Fibroblast of upper back skin (primary cell): ENCODE measurements around the gene KRT17.
"Not testable (repeated sequence)": the region's sequence is repeated elsewhere in the genome, so short reads cannot be mapped to it uniquely, and the experiment has no call there.

Experiments
- DNase-seq: peaks from one replicate; pipeline ENCODE4 v3.0.0-alpha.2; 2013

The KRT17 gene

GRCh38 chr17:41619036-41619926 is 5.1 kb downstream of the KRT17 start:
- DNase-seq = no peak

- DNase-seq = no peak
Observed at GRCh38 chr17:41618341-41619035, 5.9 kb downstream of the KRT17 start.

- DNase-seq = no peak
Observed at GRCh38 chr17:41617698-41618097, 6.7 kb downstream of the KRT17 start.

- DNase-seq = no peak
Observed at GRCh38 chr17:41617136-41617535, 7.2 kb downstream of the KRT17 start.

DNA sequence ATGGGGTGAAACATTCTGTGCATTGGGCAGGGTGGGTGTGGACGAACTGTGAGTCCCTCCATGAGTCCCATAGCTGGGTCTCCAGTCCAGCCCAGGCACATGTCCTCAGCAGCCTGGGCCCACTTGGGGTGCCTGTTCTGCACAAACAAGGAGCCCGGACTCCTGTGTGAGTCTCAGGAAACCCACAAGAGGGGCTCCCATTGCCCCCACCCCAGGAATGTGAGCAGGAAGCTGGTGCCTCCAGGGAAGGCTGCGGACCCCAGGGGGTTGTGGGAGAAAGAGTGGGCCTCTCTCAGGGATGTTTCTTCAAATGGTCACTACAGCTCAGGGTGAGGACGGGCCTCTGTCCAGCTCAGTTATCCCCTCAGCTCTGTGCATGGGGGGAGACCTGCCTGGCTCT is 7.9 kb downstream of the KRT17 start:
- not testable (repeated sequence) for DNase-seq

DNA sequence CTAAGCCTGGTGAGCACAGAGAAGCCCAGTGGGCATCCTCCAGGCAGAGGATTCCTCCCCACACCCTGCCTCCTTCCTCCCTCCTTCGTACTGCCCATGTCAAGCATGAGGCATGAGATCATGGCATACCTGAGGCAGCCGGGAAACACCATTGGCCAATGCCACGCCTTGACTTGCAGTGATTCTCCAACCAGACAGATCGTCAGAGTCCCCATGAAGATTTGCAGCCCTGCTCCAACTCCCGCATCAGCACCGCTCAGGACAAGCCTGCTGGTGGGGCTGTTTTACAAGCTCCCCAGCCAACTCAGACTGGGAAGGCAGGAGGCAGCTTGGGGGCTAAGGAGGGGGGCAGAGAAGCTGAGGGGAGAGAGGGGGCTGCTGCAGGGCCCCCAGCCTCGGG is 8.9 kb downstream of the KRT17 start:
- DNase-seq = no peak

DNA sequence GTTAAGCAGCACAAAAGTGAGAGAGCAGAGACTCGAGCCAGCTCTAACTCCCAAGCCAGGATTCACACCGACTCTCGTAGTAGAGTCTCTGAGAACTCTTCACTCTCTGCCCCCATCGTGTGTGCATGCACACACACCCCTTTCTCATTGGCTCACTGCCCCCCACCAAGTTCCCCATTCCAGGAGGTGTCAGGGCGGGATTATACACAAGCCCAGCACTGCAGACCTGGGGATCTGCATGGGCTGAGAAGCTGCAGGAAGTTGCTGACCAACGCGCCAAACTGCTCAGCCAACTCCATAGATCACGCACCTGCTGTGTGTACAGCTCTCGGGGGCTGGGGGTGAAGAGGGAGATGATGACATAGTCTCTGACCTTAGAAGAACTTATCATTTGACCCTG is 9.6 kb downstream of the KRT17 start:
- not testable (repeated sequence) for DNase-seq

- DNase-seq = no peak
Observed at GRCh38 chr17:41614098-41614497, 10.3 kb downstream of the KRT17 start.

GRCh38 chr17:41613277-41614082 is 10.9 kb downstream of the KRT17 start:
- DNase-seq = no peak

- not testable (repeated sequence) for DNase-seq
Observed at GRCh38 chr17:41612376-41613160, 11.8 kb downstream of the KRT17 start, which contains the start of gene KRT16. Gene KRT16, minus strand, starts transcription at chr17:41612767. Its CDS starts 79 bp downstream, at chr17:41612688.

- no peak for DNase-seq
Observed at GRCh38 chr17:41610965-41611640, 13.3 kb downstream of the KRT17 start.

DNA sequence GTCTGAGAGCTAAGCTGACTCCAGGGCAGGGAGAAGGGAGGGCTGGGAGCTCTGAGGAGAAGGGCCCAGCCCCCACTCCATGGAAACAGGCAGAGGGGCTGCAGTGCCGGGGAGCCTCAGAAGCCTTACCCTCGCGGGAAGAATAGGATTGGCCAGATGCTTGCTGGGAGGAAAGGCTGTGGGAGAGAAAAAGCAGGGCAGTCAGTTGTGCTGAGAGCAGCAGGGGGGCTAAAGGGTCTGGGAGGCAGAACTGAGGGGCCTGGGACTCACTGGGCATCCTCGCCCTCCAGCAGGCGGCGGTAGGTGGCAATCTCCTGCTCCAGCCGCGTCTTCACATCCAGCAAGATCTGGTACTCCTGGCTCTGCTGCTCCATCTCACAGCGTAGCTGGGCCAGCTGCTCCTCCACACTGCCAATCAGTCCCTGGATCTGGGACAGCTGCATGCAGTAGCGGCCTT is 14.3 kb downstream of the KRT17 start:
- DNase-seq = not testable (repeated sequence)

DNA sequence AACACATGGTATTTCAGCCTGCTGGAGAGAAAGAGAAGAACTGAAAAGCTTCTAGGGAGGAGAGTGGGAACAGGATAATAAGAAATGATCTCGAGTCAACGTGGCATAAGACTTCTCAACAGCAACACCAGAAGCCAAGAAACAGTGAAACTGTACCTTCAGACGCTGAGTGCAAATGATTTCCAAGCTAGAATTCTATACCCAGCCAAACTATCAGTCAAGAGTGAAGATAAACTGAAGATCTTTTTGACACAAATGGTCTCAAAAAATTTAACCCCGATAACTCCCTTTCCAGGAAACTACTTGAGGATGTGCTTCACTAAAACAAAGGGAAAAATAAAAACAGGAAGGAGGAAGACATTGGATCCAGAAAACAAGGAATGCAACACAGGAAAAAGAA is 17.4 kb downstream of the KRT17 start:
- DNase-seq = not testable (repeated sequence)

GRCh38 chr17:41602524-41602923 is 21.9 kb downstream of the KRT17 start:
- DNase-seq = no peak

DNA sequence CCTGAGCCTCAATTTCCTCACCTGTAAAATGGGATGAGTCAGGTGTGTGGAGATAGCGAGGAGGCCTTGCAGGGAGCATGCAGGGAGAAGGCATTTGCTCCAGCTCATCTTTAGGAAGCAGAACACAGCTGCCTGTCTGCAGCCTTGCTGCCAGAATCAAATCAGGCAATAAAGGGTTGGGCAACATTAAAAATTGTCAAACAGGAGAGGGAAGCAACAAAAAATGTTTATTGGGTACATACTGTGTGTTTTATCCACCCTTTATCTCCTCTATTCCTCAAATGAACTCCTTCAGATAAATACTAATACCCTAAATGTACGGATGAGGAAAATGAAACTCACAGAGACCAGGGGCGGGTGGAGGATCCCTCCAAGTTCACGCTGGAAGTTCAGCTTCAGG is 24.1 kb downstream of the KRT17 start:
- DNase-seq = no peak

DNA sequence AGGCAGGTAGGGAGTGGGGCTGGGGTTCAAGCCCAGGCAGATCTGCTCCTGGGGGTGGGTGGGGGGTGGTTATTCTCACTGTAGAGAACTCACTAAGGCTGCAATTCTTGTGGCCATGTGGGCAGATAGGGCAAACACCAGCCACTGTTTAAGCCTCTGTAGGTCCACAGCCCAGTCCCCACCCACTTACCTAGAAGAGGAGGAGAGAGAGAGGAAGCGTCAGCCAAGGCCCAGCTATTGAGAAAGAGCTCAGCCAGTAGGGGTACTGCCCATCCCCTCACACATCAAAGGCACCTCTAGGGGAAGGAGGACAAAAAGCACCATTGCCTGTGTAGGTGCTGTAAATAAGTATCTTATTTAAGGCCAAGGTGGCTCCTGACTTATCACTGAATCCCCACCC is 24.7 kb downstream of the KRT17 start:
- no peak for DNase-seq

DNA sequence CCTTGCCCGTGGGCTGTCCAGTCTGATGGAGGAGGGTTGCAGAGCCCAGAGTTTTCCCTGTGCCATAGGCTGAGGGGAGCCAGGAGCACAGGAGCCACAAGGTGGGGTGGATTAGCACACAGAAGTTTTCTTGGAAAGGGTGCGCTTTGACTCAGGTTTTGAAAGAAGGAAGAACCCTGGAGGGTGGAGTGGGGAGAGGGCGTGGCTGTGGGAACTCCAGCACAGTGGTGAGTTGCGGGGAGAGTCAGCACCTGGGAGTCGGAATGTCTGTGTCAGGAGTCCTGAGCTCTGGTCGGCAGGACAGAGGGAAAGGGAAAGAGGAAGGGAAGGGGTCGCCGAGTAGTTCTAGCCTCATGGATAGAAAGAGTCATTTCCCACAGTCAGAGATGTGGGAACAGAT is 28.8 kb downstream of the KRT17 start:
- DNase-seq = no peak

GRCh38 chr17:41594363-41594915 is 29.9 kb downstream of the KRT17 start:
- DNase-seq = no peak

- DNase-seq = no peak
Observed at GRCh38 chr17:41593306-41593981, 30.9 kb downstream of the KRT17 start.

DNA sequence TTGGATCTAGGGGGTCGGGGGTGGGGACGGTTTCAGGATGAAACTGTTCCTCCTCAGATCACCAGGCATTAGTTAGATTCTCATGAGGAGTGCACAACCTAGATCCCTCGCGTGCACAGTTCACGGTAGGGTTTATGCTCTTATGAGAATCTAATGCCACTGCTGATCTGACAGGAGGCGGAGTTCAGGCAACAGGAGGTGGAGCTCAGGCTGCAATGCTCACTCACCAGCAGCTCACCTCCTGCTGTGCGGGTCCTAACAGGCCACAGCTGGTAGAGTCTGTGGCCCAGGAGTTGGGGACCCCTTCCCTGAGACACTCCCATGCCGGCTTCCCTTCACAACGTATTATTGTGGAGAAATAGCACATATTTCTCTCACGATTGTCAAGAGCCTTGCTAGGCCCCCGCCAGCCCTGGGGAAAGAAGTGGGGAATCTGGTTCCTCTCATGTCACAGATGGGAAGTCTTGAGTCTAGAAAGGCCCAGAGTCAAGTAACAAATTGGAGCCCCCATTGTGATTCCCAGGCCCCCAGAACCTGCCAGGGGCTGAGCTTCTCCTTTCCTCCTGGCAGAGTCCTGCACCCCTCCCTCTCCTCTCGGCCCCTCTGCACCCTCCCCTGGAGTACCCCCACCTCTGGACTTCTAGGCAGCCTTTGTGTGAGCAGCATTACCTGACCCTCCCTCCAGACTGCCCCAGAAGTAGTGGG is 31.6 kb downstream of the KRT17 start:
- no peak for DNase-seq
